ENCODE data around the gene ATP1B4.

ATP1B4 gene

DNA sequence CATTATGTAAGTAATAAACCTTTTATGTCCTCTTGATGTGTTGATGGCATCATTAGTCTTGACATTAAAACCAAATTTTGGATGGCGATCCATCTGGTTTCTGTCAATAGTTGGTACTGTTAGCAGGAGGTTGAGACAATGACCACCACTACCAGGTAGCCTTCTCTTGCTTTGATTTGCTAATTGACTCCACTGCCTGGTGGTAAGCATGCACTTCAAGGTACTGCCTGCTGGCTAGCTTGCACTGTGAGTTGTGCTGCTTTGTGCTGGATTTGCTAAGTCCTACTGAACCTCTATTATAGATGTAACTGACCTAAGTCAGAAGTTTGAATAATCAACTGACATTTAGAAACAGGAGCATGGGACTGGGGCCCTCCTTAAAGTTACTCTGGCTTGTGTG, 46.3 kb downstream of the ATP1B4 start:
- H3K4me3 Mint-ChIP-seq = no peak overlapping the region
- DNase-seq = no peak
- H3K4me1 Mint-ChIP-seq = no peaks in the 10 kb centered on the region
- no peak overlapping the region for H3K27ac Mint-ChIP-seq
- no peaks in the 10 kb centered on the region for H3K36me3 Mint-ChIP-seq (ENCODE audit: low read depth)
- H3K9me3 Mint-ChIP-seq = peaks cover 4% of the 10 kb centered on the region
- no peak for ATAC-seq
- H3K27me3 Mint-ChIP-seq = no peaks in the 10 kb centered on the region

DNA sequence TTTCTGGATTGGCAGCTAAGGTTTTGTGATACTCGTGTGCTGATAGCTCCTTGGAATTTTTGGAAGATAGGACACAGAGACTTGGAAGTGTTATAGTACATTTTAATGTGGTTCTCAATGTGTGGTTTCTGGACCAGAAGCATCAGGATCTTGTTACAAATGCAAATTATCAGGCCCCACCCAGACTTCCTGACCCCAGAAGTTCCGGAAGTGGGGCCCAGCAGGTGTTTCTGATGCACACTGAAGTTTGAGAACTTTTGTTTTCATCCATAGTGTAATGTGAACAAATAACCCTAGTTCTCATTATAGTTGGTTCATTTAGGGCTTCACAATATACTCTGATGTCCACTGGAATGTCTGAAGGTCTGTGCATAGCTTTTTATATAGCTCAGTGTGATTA, 57.6 kb downstream of the ATP1B4 start:
- H3K4me1 Mint-ChIP-seq = peaks cover 14% of the 10 kb centered on the region
- ATAC-seq = no peak
- no peaks in the 10 kb centered on the region for H3K9me3 Mint-ChIP-seq
- no peaks in the 10 kb centered on the region for H3K27me3 Mint-ChIP-seq
- H3K4me3 Mint-ChIP-seq = no peak overlapping the region
- H3K36me3 Mint-ChIP-seq (ENCODE audit: low read depth) = no peaks in the 10 kb centered on the region
- peak; percentile 1 for DNase-seq
- no peak overlapping the region for H3K27ac Mint-ChIP-seq

DNA sequence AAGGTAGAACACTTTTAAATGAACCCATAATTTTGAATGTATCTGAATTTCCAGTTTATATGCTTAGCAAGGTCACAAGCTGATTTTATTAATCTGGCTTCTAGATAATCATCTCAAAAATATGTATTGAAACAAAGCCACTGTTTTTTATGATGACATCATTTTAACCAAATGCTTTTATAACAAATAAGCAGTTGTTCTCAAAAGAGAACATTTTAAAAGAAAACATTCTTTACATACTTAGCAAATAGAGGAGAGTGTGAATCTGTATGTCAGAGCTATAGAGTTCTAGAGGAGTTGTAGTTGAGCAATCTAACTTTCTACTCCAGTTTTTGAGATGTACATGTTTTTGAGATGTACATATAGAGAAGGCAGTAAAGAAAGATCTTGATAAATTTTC, 64.7 kb downstream of the ATP1B4 start:
- DNase-seq (no peak), ATAC-seq (no peak)
- no peaks in the 10 kb centered on the region for H3K36me3 Mint-ChIP-seq (ENCODE audit: low read depth)
- H3K27ac Mint-ChIP-seq = no peak overlapping the region
- H3K4me3 Mint-ChIP-seq = no peak overlapping the region
- H3K9me3 Mint-ChIP-seq = no peaks in the 10 kb centered on the region
- peaks cover 6% of the 10 kb centered on the region for H3K4me1 Mint-ChIP-seq
- H3K27me3 Mint-ChIP-seq = no peaks in the 10 kb centered on the region

DNA sequence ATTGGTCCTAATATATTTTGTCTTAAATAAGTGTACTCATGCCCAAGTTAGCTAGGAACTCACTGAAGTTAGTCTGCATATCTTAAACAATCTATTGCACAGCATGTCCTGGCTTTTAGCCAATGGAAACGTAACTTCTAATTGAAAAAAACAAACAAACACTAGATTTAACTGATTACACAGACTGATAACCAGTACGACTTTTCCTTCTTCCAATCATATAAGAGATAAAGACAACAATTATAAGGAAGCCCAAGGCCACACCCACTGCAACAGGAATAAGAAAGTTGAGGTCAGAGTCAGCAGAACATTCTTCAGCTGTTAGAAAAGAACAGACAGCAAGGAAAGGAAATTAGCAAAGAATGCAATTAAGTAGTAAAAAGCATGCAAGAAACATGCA, 66.4 kb downstream of the ATP1B4 start:
- Mint-ChIP-seq H3K27me3 (no peaks in the 10 kb centered on the region), H3K4me3 (no peak overlapping the region), H3K9me3 (no peaks in the 10 kb centered on the region), H3K27ac (no peak overlapping the region), H3K36me3 (ENCODE audit: low read depth) (no peaks in the 10 kb centered on the region), H3K4me1 (peaks cover 6% of the 10 kb centered on the region)
- DNase-seq (no peak), ATAC-seq (no peak)

DNA sequence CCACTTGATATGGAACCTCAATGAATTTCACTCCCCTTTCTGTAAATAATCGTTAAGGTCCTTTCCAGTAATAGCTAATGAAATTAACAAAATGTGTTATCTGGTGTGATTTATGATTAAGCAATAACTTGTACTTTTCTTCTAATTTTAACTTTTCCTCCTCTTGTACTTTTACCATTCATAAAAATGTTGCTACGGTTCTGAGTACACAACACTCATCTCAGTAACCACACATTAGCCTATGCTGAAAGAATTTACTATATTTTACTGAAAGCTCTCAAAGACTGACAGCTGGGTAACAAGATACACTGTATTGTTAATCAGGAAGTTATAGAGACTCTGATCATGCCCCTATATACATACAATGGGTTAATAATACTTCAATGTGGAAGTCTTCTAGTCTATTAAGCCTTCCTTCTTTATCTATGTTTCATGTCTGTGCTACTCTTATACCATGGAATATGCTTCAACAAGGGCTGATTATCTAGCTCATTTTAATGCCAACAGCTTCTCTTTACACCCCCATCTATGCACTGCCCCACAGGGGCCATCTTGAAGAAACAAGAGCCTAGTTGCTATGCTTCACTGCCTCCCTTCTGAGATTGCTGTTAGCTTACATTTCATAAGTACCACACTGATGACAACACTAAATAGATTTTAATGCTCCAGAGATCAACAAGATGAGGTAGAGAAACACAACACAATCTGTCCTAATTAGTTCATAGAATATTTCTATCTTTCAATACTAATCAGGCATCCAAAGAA, 68.1 kb downstream of the ATP1B4 start:
- Mint-ChIP-seq H3K27ac (no peak overlapping the region), H3K9me3 (no peaks in the 10 kb centered on the region), H3K27me3 (no peaks in the 10 kb centered on the region), H3K36me3 (ENCODE audit: low read depth) (no peaks in the 10 kb centered on the region), H3K4me1 (peaks cover 6% of the 10 kb centered on the region), H3K4me3 (no peak overlapping the region)
- no peak for DNase-seq
- no peak for ATAC-seq
